WTC11 (cell line): ENCODE measurements around the gene OCA2. TPM values are rescaled to one million over a fixed set of nuclear protein-coding genes. Genes with fewer than 3 reads are reported as not detected.

Experiments used
- ATAC-seq: fragments of 200-7000 bp; cut with Tn5 transposase; 2 replicates; pipeline ENCODE4 v1.10.0; 2021; ENCODE audit warnings: mild to moderate bottlenecking, moderate library complexity
- CTCF ChIA-PET: fragments of 300-600 bp; sonication (Branson Sonifier 250); formaldehyde crosslinking; loops from one replicate; lab custom pipeline; 2021; ENCODE audit warnings: antibody characterized with exemption; lab: Charles Lee
- POLR2A ChIA-PET: fragments of 350-600 bp; sonication (Branson Sonifier 250); formaldehyde crosslinking; loops from one replicate; lab custom pipeline; 2021; ENCODE audit warnings: antibody characterized with exemption; lab: Charles Lee
- DNase-seq: peaks from one replicate; pipeline ENCODE4 v3.0.0; 2021; ENCODE audit warnings: low spot score
- H3K27ac Mint-ChIP-seq: 2 replicates; pipeline ENCODE4 v1.8.0; 2021; ENCODE audit warnings: mixed read lengths
- H3K27me3 Mint-ChIP-seq: 2 replicates; pipeline ENCODE4 v1.8.0; 2021; ENCODE audit warnings: low read depth, mild to moderate bottlenecking, moderate library complexity, mixed read lengths
- H3K36me3 Mint-ChIP-seq: 2 replicates; pipeline ENCODE4 v1.8.0; 2021; ENCODE audit warnings: mixed read lengths
- H3K4me1 Mint-ChIP-seq: 2 replicates; pipeline ENCODE4 v1.8.0; 2022; ENCODE audit warnings: mixed read lengths
- H3K4me3 Mint-ChIP-seq: 2 replicates; pipeline ENCODE4 v1.8.0; 2021; ENCODE audit warnings: mild to moderate bottlenecking, moderate library complexity, mixed read lengths
- H3K9me3 Mint-ChIP-seq: 2 replicates; pipeline ENCODE4 v1.8.0; 2021; ENCODE audit warnings: mixed read lengths
- ETV6 ChIP-seq: sonication (generic); formaldehyde crosslinking; IDR thresholded peaks from 2 replicates; pipeline ENCODE4 v1.8.1; 2022; ENCODE audit warnings: mild to moderate bottlenecking, missing genetic modification reagents
- MYBL2 ChIP-seq: sonication (generic); formaldehyde crosslinking; IDR thresholded peaks from 2 replicates; pipeline ENCODE4 v1.8.1; 2023; ENCODE audit warnings: mild to moderate bottlenecking, moderate library complexity, missing genetic modification reagents
- OVOL2 ChIP-seq: fragments of 250-450 bp; sonication (Bioruptor Pico); IDR thresholded peaks from 2 replicates; pipeline ENCODE4 v1.9.0; 2021; ENCODE audit warnings: mild to moderate bottlenecking, borderline replicate concordance
- RELA ChIP-seq: sonication (generic); formaldehyde crosslinking; IDR thresholded peaks from 2 replicates; pipeline ENCODE4 v1.8.1; 2022; ENCODE audit warnings: missing genetic modification reagents, mild to moderate bottlenecking, borderline replicate concordance
- ZBTB21 ChIP-seq: sonication (generic); formaldehyde crosslinking; IDR thresholded peaks from 2 replicates; pipeline ENCODE4 v1.8.1; 2023; ENCODE audit warnings: mild to moderate bottlenecking, missing genetic modification reagents, borderline replicate concordance
- ZNF416 ChIP-seq: fragments of 250-450 bp; sonication (Bioruptor Pico); IDR thresholded peaks from 2 replicates; pipeline ENCODE4 v1.9.0; 2021; ENCODE audit warnings: mild to moderate bottlenecking, inconsistent platforms
- total RNA-seq: library from RNA; stranded (reverse); gene quantifications from 3 replicates; pipeline ENCODE4 v1.2.3, GENCODE V29; 2021
- TF ChIP-seq, protein P1 (sequence below): fragments of 200-600 bp; IDR thresholded peaks from 2 replicates; pipeline ENCODE4 v1.8.0; 2022; ENCODE audit warnings: antibody characterized with exemption
- TF ChIP-seq, protein P2 (sequence below): sonication (generic); formaldehyde crosslinking; IDR thresholded peaks from 2 replicates; pipeline ENCODE4 v1.8.0; 2023; ENCODE audit warnings: missing genetic modification reagents, mild to moderate bottlenecking, borderline replicate concordance
- TF ChIP-seq, protein P3 (sequence below): fragments of 250-450 bp; sonication (Bioruptor Pico); IDR thresholded peaks from 2 replicates; pipeline ENCODE4 v1.9.0; 2021; ENCODE audit warnings: mild to moderate bottlenecking
- TF ChIP-seq, protein P4 (sequence below): sonication (generic); formaldehyde crosslinking; IDR thresholded peaks from 2 replicates; pipeline ENCODE4 v1.8.1; 2022; ENCODE audit warnings: low read depth, mild to moderate bottlenecking, moderate library complexity, missing genetic modification reagents, borderline replicate concordance
- TF ChIP-seq, protein P5 (sequence below): fragments of 250-450 bp; sonication (Bioruptor Pico); IDR thresholded peaks from 2 replicates; pipeline ENCODE4 v1.9.0; 2021; ENCODE audit warnings: mild to moderate bottlenecking, borderline replicate concordance
- TF ChIP-seq, protein P6 (sequence below): sonication (generic); formaldehyde crosslinking; IDR thresholded peaks from 2 replicates; pipeline ENCODE4 v1.8.0; 2022; ENCODE audit warnings: mild to moderate bottlenecking, missing genetic modification reagents
- TF ChIP-seq, protein P7 (sequence below): sonication (generic); formaldehyde crosslinking; IDR thresholded peaks from 2 replicates; pipeline ENCODE4 v1.8.0; 2022; ENCODE audit warnings: missing genetic modification reagents
- TF ChIP-seq, protein P8 (sequence below): sonication (generic); formaldehyde crosslinking; IDR thresholded peaks from 2 replicates; pipeline ENCODE4 v1.8.1; 2023; ENCODE audit warnings: mild to moderate bottlenecking, moderate library complexity, missing genetic modification reagents

OCA2 gene
- total RNA-seq, 1 experiment from 2014 or later = 0.39 TPM

DNA sequence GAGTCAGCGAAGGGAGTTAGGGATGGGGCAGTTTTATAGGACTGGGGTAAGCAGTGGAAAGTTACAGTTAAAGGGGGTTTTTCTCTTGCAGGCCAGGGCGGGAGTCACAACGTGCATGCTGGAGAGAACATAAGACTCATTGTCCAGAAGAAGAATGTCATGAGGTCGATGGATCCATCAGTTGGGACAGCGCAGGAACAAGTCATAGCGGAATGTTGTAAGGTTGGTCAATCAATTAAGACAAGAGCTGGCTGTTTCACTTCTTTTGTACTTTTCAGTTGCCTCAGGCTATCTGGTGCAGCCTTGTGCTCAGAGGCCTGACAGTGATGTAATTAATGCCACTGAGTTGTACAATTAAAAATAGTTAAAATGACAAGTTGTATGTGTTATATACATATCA is 165.6 kb downstream of the OCA2 start:
- TF ChIP-seq OVOL2 (no peak), RELA (no peak), ZNF416 (CRISPR knock-in tag) (no peak), ZBTB21 (no peak)
- TF ChIP-seq, protein P1, sequence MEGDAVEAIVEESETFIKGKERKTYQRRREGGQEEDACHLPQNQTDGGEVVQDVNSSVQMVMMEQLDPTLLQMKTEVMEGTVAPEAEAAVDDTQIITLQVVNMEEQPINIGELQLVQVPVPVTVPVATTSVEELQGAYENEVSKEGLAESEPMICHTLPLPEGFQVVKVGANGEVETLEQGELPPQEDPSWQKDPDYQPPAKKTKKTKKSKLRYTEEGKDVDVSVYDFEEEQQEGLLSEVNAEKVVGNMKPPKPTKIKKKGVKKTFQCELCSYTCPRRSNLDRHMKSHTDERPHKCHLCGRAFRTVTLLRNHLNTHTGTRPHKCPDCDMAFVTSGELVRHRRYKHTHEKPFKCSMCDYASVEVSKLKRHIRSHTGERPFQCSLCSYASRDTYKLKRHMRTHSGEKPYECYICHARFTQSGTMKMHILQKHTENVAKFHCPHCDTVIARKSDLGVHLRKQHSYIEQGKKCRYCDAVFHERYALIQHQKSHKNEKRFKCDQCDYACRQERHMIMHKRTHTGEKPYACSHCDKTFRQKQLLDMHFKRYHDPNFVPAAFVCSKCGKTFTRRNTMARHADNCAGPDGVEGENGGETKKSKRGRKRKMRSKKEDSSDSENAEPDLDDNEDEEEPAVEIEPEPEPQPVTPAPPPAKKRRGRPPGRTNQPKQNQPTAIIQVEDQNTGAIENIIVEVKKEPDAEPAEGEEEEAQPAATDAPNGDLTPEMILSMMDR = no peak
- TF ChIP-seq, protein P2, sequence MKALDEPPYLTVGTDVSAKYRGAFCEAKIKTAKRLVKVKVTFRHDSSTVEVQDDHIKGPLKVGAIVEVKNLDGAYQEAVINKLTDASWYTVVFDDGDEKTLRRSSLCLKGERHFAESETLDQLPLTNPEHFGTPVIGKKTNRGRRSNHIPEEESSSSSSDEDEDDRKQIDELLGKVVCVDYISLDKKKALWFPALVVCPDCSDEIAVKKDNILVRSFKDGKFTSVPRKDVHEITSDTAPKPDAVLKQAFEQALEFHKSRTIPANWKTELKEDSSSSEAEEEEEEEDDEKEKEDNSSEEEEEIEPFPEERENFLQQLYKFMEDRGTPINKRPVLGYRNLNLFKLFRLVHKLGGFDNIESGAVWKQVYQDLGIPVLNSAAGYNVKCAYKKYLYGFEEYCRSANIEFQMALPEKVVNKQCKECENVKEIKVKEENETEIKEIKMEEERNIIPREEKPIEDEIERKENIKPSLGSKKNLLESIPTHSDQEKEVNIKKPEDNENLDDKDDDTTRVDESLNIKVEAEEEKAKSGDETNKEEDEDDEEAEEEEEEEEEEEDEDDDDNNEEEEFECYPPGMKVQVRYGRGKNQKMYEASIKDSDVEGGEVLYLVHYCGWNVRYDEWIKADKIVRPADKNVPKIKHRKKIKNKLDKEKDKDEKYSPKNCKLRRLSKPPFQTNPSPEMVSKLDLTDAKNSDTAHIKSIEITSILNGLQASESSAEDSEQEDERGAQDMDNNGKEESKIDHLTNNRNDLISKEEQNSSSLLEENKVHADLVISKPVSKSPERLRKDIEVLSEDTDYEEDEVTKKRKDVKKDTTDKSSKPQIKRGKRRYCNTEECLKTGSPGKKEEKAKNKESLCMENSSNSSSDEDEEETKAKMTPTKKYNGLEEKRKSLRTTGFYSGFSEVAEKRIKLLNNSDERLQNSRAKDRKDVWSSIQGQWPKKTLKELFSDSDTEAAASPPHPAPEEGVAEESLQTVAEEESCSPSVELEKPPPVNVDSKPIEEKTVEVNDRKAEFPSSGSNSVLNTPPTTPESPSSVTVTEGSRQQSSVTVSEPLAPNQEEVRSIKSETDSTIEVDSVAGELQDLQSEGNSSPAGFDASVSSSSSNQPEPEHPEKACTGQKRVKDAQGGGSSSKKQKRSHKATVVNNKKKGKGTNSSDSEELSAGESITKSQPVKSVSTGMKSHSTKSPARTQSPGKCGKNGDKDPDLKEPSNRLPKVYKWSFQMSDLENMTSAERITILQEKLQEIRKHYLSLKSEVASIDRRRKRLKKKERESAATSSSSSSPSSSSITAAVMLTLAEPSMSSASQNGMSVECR (CRISPR knock-in tag) = no peak

DNA sequence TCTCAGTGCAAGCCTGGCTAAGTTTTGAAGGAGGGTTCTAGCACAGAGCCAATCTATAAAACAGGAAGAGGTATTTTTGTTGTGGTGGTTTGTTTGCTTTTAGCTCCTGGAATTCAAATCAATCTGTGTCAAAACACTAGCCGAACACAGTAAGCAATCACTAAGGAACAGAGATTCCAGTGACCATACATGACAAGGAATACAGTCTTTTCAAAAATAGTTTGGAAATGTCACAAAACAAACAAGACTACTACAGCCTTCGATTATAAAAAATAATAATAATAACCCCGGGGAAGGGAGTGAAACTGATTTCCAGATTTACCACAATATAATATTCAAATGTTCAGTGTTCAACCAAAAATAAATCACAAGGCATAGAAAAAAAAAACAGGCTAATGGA is 166.5 kb downstream of the OCA2 start:
- peaks cover 32% of the 10 kb centered on the region for H3K9me3 Mint-ChIP-seq
- H3K27ac Mint-ChIP-seq = no peak overlapping the region
- H3K36me3 Mint-ChIP-seq = peaks cover 17% of the 10 kb centered on the region
- H3K4me3 Mint-ChIP-seq = no peak overlapping the region
- CTCF ChIA-PET = no interaction called here
- DNase-seq = no peak
- POLR2A ChIA-PET = no interaction called here
- H3K4me1 Mint-ChIP-seq = peaks cover 3% of the 10 kb centered on the region; the same call in 1 of the 2 replicates
- TF ChIP-seq, protein P3, sequence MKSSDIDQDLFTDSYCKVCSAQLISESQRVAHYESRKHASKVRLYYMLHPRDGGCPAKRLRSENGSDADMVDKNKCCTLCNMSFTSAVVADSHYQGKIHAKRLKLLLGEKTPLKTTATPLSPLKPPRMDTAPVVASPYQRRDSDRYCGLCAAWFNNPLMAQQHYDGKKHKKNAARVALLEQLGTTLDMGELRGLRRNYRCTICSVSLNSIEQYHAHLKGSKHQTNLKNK (CRISPR knock-in tag) = no peak
- TF ChIP-seq, protein P4, sequence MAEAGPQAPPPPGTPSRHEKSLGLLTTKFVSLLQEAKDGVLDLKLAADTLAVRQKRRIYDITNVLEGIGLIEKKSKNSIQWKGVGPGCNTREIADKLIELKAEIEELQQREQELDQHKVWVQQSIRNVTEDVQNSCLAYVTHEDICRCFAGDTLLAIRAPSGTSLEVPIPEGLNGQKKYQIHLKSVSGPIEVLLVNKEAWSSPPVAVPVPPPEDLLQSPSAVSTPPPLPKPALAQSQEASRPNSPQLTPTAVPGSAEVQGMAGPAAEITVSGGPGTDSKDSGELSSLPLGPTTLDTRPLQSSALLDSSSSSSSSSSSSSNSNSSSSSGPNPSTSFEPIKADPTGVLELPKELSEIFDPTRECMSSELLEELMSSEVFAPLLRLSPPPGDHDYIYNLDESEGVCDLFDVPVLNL (CRISPR knock-in tag) = no peak
- TF ChIP-seq, protein P5, sequence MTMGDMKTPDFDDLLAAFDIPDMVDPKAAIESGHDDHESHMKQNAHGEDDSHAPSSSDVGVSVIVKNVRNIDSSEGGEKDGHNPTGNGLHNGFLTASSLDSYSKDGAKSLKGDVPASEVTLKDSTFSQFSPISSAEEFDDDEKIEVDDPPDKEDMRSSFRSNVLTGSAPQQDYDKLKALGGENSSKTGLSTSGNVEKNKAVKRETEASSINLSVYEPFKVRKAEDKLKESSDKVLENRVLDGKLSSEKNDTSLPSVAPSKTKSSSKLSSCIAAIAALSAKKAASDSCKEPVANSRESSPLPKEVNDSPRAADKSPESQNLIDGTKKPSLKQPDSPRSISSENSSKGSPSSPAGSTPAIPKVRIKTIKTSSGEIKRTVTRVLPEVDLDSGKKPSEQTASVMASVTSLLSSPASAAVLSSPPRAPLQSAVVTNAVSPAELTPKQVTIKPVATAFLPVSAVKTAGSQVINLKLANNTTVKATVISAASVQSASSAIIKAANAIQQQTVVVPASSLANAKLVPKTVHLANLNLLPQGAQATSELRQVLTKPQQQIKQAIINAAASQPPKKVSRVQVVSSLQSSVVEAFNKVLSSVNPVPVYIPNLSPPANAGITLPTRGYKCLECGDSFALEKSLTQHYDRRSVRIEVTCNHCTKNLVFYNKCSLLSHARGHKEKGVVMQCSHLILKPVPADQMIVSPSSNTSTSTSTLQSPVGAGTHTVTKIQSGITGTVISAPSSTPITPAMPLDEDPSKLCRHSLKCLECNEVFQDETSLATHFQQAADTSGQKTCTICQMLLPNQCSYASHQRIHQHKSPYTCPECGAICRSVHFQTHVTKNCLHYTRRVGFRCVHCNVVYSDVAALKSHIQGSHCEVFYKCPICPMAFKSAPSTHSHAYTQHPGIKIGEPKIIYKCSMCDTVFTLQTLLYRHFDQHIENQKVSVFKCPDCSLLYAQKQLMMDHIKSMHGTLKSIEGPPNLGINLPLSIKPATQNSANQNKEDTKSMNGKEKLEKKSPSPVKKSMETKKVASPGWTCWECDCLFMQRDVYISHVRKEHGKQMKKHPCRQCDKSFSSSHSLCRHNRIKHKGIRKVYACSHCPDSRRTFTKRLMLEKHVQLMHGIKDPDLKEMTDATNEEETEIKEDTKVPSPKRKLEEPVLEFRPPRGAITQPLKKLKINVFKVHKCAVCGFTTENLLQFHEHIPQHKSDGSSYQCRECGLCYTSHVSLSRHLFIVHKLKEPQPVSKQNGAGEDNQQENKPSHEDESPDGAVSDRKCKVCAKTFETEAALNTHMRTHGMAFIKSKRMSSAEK (CRISPR knock-in tag) = no peak
- TF ChIP-seq, protein P6, sequence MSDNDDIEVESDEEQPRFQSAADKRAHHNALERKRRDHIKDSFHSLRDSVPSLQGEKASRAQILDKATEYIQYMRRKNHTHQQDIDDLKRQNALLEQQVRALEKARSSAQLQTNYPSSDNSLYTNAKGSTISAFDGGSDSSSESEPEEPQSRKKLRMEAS (CRISPR knock-in tag) = no peak
- TF ChIP-seq, protein P7, sequence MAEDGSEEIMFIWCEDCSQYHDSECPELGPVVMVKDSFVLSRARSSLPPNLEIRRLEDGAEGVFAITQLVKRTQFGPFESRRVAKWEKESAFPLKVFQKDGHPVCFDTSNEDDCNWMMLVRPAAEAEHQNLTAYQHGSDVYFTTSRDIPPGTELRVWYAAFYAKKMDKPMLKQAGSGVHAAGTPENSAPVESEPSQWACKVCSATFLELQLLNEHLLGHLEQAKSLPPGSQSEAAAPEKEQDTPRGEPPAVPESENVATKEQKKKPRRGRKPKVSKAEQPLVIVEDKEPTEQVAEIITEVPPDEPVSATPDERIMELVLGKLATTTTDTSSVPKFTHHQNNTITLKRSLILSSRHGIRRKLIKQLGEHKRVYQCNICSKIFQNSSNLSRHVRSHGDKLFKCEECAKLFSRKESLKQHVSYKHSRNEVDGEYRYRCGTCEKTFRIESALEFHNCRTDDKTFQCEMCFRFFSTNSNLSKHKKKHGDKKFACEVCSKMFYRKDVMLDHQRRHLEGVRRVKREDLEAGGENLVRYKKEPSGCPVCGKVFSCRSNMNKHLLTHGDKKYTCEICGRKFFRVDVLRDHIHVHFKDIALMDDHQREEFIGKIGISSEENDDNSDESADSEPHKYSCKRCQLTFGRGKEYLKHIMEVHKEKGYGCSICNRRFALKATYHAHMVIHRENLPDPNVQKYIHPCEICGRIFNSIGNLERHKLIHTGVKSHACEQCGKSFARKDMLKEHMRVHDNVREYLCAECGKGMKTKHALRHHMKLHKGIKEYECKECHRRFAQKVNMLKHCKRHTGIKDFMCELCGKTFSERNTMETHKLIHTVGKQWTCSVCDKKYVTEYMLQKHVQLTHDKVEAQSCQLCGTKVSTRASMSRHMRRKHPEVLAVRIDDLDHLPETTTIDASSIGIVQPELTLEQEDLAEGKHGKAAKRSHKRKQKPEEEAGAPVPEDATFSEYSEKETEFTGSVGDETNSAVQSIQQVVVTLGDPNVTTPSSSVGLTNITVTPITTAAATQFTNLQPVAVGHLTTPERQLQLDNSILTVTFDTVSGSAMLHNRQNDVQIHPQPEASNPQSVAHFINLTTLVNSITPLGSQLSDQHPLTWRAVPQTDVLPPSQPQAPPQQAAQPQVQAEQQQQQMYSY = no peak
- TF ChIP-seq, protein P8, sequence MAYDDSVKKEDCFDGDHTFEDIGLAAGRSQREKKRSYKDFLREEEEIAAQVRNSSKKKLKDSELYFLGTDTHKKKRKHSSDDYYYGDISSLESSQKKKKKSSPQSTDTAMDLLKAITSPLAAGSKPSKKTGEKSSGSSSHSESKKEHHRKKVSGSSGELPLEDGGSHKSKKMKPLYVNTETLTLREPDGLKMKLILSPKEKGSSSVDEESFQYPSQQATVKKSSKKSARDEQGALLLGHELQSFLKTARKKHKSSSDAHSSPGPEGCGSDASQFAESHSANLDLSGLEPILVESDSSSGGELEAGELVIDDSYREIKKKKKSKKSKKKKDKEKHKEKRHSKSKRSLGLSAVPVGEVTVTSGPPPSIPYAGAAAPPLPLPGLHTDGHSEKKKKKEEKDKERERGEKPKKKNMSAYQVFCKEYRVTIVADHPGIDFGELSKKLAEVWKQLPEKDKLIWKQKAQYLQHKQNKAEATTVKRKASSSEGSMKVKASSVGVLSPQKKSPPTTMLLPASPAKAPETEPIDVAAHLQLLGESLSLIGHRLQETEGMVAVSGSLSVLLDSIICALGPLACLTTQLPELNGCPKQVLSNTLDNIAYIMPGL (CRISPR knock-in tag) = no peak
- TF ChIP-seq MYBL2 (CRISPR knock-in tag) (no peak), ETV6 (CRISPR knock-in tag) (no peak)
- ATAC-seq = no peak
- peaks cover 4% of the 10 kb centered on the region for H3K27me3 Mint-ChIP-seq

More for the DNA sequence above, 165.6 kb downstream of the OCA2 start:
- POLR2A ChIA-PET = no interaction called here
- H3K4me1 Mint-ChIP-seq = peaks cover 3% of the 10 kb centered on the region; the same call in 1 of the 2 replicates
- peaks cover 17% of the 10 kb centered on the region for H3K36me3 Mint-ChIP-seq
- H3K27ac Mint-ChIP-seq = no peak overlapping the region
- DNase-seq (no peak), ATAC-seq (no peak)
- peaks cover 4% of the 10 kb centered on the region for H3K27me3 Mint-ChIP-seq
- peaks cover 32% of the 10 kb centered on the region for H3K9me3 Mint-ChIP-seq
- CTCF ChIA-PET = no interaction called here
- H3K4me3 Mint-ChIP-seq = no peak overlapping the region
